HG02981 (cell line): ENCODE results near the gene CLCF1.

ENCODE experiments used
- ATAC-seq: cut with Tn5 transposase; IDR thresholded peaks from one replicate; pipeline ENCODE4 v1.9.1; 2021; ENCODE audit warnings: mild to moderate bottlenecking, moderate library complexity; ENCODE audit not compliant: unreplicated experiment

The CLCF1 gene

DNA sequence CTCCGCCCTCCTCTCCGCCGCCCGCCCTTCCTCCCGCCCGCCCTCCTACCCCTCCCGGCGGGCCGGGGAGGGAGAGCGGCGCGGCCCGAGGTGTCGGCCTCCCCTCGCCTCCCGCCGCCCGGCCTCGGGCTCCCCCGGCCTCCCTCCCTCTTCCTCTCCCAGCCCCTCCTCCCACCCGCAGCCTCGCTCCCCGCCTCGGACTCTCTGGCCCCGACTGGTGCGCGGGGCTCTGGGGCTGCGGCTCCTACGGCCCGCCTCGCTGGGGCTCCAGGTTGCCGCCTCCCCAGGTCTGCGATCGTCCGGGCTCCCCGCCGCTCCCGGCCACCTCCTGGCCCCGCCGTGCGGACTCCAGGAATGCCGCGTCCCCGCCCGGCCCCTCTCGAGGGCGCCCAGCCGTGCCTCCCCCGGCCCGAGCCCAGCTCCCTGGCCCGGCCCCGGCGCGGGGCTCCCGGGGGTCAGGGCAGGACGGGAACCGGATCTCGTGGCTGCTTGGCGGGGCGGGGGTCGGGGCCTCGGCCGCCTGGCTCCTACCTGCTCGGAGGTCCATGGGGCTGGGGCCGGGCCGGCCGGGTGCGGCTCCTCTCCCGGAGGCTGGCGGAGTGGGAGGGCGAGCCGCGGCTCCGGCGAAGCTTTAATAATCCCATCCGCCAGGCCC is at the start of gene CLCF1:
Gene CLCF1, minus strand, starts transcription at position 606 of the 655 bp plus-strand sequence. Its CDS starts 59 bp downstream, at position 547.
- no peak for ATAC-seq

DNA sequence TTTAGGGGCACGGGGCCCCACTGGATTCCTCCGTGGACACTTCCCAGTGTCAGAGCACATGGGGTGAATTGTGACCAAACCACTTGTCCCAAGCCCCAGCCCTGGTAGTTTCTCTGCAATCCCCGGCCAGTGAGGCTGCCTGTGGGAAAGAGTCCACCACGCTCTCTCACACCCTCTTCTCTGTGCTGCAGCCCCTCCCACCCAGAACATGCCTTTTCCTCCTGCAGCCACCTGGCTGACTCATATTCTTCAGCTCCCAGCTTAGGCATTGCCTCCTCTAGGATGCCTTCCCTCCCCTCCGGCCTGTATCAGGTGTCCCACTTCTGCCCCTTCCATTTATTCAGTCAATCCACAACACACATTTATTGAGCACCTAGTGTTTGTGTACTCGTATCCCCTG is 49.5 kb upstream of the CLCF1 start:
- ATAC-seq = no peak

DNA sequence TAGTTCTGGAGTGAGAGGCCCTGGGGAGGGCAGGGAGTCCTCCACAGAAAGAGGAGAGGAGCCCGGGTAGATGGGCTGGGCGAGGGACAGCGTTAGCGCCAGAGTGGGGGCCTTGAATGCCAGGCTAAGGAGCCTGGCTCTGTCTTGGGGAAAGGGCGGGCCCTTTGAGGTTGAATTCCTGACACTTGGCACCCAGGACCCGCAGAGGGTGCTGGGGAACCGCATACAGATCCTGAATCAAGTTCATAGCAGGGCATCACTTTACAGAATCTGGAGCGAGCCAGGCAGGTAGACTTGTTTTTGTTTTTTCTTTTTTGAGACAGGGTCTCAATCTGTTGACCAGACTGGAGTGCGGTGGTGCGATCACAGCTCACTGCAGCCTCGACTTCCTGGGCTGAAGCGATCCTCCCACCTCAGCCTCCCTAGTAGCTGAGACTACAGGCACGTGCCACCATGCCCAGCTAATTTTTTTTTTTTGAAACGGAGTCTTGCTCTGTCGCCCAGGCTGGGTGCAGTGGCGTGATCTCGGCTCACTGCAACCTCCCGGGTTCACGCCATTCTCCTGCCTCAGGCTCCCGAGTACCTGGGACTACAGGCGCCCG is 48.1 kb upstream of the CLCF1 start:
- ATAC-seq = no peak

DNA sequence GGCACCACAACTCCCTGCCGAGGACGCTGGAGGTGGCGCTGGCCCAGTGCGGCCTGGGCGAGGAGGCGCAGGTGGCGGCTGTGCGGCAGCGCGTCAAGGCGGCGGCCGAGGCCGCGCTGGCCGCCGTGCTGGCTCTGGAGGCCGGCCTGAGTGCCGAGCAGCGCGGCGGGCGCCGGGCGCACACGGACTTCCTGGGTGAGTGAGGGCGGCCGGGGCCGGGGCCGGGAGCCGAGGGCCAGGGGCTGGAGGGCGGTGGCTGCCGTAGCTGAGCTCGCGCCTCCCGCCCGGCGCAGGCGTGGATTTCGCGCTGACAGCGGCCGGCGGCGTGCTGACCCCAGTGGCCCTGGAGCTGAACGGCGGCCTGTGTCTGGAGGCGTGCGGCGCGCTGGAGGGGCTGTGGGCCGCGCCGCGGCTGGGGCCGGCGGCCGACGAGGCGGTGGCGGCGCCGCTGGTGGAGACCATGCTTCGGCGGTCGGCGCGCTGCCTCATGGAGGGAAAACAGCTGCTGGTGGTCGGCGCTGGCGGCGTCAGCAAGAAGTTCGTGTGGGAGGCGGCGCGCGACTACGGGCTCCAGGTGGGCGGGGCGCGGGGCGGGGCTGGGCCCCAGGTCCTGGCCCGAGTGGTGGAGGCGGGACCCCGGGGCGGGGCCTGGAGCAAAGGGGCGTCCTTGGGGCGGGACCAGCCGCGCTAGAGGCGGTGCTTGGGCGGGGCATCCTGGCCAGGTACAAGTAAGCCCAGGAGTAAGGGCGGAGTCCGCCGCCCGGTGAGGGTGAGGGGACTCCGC is 47.4 kb upstream of the CLCF1 start:
- ATAC-seq = peak; percentile 76

DNA sequence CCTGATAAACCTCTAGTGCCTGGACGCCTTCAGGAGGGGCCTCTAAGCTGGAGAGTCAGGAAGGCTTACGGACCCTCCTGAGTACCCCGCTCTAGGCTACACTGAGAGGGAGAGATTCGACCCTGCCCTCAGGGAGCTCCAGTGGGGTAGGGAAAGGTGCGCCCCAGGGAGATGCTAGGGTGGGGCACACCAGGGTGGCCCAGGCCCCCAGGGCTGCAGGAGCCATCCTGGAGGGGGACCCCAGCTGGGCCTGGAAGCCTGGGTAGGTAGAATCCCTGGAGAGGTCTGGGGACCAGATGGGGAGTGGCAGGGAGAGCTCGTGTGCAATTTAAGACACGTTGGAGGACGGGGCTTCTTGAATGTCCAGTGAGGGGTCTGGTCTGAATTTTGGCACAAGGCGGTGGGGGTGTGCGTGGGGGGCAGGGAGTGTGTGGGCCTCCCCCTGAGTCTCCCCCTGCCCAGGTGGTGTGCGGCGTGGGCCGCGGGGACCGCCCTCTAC is 46.8 kb upstream of the CLCF1 start:
- ATAC-seq = no peak

DNA sequence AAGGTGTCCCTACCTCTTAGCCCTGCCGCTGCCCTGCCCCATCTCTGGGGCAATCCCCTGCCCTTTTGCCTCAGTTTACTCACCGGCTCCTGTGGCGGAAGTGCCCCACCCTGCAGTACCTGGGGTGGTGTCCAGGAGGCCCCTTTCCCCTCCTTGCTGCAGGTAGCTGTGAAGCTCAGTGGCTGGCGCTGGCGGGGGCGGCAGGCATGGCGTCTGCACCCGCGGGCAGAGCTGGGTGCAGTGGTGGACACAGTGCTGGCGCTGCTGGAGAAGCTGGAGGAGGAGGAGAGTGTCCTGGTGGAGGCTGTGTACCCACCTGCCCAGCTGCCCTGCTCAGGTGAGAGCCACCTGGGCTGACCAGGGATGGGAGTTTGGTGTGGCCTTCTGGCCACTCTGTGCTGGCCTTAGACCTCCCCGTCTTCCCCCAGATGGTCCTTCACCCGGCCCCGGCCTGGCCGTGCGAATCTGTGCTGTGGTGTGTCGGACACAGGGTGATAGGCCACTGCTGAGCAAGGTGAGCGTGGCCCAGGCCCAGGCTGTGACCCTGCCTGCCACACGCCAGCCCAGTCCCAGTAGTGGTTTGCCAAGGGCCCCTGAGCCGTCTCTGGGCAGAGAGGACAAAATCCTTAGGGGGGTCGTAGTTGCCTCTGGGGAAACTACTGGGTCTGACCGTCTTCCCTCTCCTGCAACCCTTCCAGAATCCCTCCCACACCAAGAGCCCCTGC is 46.1 kb upstream of the CLCF1 start:
- no peak for ATAC-seq

DNA sequence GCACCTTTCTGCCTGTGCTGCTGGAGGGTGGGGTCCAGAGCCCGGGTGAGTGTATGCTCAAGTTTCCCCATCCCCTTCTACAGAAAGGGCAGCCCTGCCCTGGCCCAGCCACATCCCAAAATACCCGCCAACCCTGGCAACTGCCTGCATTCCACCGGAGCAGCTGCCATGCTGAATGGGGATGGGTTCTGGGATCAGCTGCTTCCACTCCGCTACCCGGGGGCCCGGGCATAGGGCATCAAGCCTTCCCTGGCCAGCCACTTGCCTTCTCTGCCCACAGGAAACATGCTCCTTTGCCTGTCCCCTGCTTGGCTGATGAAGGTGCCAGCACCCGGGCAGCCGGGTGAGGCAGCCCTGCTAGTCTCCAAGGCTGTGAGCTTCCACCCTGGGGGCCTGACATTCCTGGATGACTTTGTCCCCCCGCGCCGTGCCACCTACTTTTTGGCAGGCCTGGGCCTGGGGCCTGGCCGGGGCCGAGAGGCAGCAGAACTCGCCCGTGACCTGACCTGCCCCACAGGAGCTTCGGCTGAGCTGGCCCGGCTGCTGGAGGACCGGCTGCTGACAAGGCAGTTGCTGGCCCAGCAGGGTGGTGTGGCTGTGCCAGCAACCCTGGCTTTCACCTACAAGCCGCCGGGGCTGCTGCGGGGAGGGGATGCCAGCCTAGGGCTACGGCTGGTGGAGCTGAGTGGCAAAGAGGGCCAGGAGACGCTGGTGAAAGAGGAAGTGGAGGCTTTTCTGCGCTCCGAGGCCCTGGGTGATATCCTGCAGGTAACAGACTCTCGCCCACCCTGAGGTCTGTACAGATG is 45.3 kb upstream of the CLCF1 start:
- no peak for ATAC-seq

DNA sequence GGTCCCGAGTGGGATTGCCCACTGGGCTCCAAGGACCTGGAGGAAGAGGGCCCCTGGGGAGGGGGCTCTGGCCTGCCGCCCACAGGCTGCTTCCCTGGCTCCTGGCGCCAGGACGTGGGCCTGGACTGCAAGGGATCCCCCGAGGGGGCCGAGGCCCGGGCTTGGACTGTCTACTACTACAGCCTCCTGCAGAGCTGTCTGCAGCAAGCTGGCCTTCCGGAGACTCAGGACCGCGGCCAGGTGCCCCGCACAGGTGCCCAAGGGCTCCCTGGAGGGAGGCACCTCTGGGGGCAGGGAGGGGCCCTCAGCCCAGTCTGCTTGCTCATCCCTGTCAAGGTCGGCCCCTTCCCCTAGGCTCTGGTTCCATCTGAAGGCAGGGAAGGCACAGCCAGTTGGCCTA is 44.0 kb upstream of the CLCF1 start:
- ATAC-seq = no peak

DNA sequence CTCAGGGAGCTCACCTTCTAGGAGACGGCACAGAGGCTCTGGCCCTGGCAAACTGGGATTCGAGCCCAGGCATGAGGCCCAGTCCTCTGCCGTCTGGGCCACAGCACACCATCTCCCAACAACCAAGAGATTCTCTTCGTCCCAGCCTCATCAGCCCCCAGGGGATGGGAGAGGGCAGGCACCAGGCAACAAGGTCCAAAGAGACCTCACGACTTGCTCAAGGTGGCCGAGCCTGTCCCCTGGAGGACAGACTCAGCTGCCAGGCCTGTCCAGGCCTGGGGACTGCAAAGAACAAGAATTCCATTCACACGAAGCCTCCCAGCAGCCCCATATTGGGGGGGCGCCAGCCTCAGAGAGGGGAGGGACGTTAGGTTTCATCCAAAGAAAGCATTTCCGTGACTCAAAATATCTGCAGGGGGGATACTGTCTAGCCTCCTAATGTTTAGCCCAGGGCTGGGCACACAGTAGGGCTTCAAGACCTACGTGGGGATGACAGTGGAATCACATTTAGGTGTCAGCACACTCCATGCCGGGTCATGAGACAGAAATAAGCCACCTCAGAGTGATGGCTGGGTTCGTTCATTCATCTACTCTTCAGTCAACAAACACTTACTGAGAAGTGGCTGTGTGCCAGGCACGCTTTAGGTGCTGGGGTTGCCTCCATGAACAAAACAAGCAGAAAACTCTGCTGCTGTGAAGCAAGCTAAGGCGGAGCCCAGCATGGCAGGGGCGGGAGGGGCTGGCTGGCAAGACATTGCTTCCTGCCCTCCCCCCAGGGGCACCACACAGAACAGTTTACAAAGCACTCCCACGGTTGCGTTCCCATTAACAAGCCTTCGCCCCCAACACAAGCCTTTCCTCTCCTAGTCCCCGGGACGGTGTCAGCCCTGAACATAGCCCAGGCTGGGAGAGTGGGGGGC is 43.3 kb upstream of the CLCF1 start:
- ATAC-seq = no peak

DNA sequence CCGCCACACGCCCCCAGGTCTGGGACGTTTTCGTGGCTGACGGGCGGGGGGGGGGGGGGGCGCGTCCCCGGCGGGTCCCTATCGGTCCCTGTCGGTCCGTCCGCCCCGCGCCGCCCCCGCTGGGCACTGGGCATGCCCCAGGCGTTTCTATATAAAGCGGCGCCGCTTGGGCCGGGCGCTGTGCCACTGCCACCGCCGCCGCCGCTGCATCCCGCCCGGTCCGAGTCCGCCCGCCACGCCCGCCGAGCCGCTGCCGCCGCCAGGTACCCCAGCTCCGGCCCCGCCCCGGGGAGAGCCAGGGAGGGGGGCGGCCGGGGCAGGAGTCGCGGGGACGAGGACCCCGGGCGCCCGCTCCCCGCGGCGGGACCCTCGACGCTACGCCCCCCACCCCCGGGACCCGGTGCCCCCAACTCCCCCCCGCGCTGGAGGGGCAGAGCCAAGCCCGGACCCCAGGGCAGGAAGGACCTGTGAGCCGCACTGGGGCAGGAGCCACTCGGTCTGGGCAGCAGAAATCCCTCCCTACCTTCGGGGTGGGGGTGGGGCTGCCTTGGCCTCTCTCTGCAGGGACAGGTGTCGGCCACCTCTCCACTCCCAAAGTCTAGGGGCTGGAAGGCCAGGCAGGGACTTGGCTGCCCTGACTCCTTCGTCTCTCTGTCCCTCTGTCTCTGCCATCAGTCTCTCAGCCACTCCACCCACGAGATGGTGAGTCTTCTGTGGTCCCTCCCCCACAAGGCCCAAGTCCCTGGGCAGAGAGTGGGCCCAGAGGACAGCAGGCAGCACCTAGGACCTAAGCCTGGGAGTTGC is 42.3 kb upstream of the CLCF1 start, which contains the start of gene CARNS1:
Gene CARNS1, plus strand, starts transcription at position 178 of the 804 bp plus-strand sequence. Its CDS starts 522 bp downstream, at position 700.
- ATAC-seq = no peak

DNA sequence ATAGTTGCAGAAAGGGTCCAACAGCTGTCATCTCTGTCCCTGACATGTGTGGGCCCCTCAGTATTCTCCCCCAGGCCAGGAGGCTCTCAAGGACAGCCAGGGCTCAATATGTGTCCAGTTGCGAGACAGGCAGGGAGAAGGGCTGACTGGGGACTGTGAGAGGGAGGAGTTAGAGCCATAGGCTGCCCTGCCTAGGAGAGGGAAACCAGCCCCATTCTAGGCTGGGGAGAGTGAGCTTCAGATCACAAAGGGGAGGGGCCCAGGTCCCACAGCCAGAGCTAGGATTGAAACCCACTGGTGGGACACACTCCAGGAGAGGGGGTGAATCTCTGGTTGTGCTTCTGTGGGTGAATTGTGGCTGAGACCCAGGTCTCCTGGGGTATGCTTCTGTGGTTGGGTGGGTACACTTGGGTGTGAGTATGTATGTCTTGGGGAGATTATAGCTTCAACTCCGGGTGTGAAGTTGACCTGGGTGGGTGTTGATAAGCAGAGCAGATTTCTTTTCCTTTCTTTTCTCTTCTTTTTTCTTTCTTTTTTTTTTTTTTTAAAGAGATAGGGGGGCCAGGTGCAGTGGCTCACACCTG is 40.0 kb upstream of the CLCF1 start:
- ATAC-seq = no peak

DNA sequence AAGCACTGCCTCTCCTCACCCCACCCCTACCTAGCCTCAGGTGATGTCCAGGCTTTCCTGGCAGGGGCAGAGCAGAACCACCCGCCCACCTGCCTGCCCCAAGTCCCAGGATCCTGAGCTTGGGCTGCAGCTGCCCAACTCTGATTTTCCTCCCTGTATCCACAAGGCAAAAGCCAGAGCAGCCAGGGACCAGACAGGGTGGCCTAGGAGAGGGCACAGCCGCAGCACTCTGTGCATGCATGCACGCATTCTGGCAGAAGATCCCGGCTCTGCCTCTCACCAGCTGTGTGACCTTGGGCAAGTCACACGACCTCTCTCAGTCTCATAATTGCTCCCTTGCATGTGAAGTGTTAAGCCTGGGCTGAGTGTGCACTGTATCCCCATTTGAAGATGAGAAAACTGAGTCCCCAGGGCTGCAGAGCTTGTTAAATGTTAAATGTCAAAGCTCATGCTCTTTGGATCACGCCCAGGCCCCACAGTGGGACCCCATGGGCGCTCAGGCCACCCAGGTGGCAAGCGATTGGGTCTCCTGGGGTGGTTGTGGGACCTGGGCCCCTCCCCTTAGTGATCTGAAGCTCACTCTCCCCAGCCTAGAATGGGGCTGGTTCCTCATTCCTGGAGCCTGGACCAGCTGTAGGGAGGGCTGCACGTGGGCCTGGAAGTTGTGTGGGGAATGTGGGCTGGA is 39.2 kb upstream of the CLCF1 start:
- ATAC-seq = no peak

DNA sequence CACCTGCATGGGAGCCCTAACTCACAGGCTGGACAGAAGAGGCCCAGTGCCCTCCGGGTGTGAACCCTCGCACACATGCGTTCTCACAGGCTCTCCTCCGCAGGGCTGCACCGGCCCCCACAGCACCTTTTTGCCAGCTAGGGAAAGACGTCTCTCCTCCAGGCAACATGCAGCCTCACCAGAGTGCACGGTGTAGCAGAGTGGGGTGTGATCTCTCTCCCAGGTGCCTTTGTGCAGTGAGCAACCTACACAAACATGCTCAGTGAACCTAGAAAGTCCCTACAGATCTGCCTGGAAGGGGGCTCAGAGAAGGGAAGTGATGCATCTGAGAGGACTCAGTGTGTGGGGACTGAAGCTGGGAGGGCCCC is 38.4 kb upstream of the CLCF1 start:
- ATAC-seq = no peak

DNA sequence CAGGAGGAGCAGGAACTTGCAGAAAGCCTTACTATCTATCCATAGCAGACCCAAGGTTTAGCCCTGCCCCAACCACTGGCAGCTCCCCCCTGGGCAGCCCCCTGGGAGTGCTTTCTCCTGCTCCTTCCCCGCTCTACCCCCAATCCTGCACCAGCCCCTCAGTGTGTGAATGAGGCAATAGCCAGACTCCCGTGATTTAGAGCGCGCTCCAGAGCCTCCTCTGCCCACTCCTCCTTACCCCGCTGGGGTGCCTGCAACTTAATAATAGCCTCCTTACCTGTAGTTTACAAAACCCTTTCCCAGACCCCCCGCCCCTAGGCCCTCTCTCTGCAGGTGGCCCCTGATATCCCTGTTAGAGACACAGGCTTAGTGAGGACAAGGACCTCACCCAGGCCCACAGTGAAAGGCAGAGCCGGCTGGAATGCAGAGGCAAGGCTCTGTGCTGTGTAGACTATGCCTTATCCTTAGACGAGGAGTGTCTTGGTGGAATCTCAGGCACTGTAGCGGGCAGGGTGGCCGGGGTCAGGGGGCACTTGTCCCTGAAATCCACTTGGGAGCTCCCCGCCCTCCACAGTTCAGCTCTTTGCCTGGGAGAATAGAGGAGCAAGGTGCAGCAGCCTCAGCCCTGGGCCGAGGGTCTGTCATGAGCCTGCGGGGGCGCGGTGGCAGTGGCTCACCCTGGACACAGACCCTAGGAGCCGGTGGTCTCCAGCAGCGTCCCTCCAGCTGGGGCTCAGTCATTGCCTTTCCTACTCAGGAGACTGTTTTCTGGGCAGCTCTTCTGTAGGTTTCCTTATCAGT is 37.8 kb upstream of the CLCF1 start:
- no peak for ATAC-seq

DNA sequence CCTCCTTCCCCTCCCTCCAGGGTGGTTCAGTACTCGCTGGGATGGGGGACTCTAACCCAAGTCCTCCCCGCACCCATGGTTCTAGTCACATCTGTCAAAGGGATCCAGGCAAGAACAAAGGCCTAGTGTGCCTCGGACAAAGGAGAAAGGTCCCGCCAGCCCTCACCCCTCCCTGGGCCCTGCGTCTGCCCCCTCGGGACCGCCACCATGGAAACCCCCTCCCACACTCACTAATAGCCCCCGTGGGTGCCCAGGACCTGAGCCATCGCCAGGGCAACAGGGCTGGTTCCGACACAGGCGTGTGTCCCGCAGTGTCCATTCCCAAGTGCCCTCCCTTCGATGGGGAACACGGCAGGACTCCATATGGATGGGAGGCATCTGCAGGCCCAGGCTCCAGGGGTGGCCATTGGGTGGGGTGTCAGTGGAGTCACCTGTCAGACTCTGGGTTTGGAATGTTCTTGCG is 37.0 kb upstream of the CLCF1 start:
- no peak for ATAC-seq

DNA sequence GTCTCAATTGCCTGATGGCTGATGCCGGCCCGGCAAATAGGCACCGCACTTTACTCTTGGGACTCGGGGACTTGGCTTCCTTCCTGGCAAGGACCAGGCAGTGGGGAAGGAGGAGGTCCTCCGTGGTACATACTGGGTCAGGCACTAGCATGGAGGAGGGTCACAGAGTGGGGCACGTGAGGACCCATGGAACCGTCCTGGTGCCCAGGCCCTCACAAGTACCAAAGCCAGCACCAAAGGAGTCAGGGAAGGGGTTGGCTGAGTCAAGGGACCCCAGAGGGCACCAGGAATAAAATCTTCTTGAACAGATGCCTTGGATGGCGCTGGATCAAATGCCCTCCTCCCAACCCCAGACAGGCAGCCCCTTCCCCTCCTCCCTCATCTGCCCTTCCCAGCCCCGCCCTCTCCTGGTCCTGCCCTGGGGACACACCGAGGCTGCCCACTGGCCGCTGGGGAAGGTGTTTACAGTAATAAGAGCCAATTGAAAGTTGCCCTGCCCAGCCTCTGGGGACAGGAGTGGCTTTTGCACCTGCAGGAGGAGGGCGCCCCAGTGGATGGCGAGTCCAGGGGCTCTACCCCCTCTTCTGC is 36.5 kb upstream of the CLCF1 start:
- ATAC-seq = no peak
